HEK293 (cell line): Measurements from ENCODE around the gene AARS2.

ENCODE experiments used
- CTCF ChIA-PET: fragments of 350-600 bp; formaldehyde crosslinking; extraction: SDS; loops from one replicate; lab custom pipeline; 2021; ENCODE audit warnings: antibody characterized with exemption; lab: Yijun Ruan, JAX
- POLR2A ChIA-PET: fragments of 300-600 bp; formaldehyde crosslinking; extraction: SDS; loops from one replicate; lab custom pipeline; 2020; ENCODE audit warnings: antibody characterized with exemption, inconsistent platforms; lab: Yijun Ruan, JAX
- H3K27ac ChIP-seq: fragments of 200-500 bp; sonication (Bioruptor generic); 2 replicates; pipeline ENCODE4 v1.5.1; 2014; ENCODE audit warnings: low read depth, low read length, control low read depth, inconsistent platforms; ENCODE audit errors: extremely low read depth
- H3K36me3 ChIP-seq, 2 experiments: fragments of 200-500 bp in 1 of 2; sonication (Bioruptor generic) in 1 of 2; 1 replicate in 1 of 2; 2 replicates in 1 of 2; pipeline ENCODE4 v1.5.1; 2014 to 2017; ENCODE audit warnings: inconsistent platforms in 2 of 2, low read length in 2 of 2; ENCODE audit not compliant: control insufficient read depth in 2 of 2, insufficient read depth in 1 of 2
- H3K4me1 ChIP-seq: fragments of 200-500 bp; sonication (Bioruptor generic); 2 replicates; pipeline ENCODE4 v1.5.1; 2014; ENCODE audit warnings: mild to moderate bottlenecking, low read length, inconsistent platforms; ENCODE audit not compliant: control insufficient read depth, insufficient read depth
- H3K4me3 ChIP-seq: 2 replicates; pipeline ENCODE4 v1.5.1; 2011; ENCODE audit warnings: low read depth, mild to moderate bottlenecking, control low read depth, low read length, moderate library complexity
- H3K9me3 ChIP-seq: fragments of 200-500 bp; sonication (Bioruptor generic); 2 replicates; pipeline ENCODE4 v1.5.1; 2014; ENCODE audit warnings: low read depth, low read length, inconsistent platforms; ENCODE audit not compliant: control insufficient read depth, insufficient read depth
- EGR2 ChIP-seq: fragments of 450-650 bp; formaldehyde crosslinking; IDR thresholded peaks from 2 replicates; pipeline ENCODE4 v1.5.1; 2016; ENCODE audit warnings: low read depth, missing biosample characterization, missing genetic modification characterization
- KLF8 ChIP-seq: fragments of 450-650 bp; formaldehyde crosslinking; IDR thresholded peaks from 2 replicates; pipeline ENCODE4 v1.5.1; 2016; ENCODE audit warnings: missing biosample characterization, missing genetic modification characterization
- OSR2 ChIP-seq: fragments of 450-650 bp; formaldehyde crosslinking; IDR thresholded peaks from 2 replicates; pipeline ENCODE4 v1.5.1; 2016; ENCODE audit warnings: missing biosample characterization, missing genetic modification characterization
- ZBTB48 ChIP-seq: fragments of 450-650 bp; formaldehyde crosslinking; IDR thresholded peaks from 2 replicates; pipeline ENCODE4 v1.5.1; 2016; ENCODE audit warnings: missing biosample characterization, missing genetic modification characterization
- ZNF140 ChIP-seq: fragments of 450-650 bp; formaldehyde crosslinking; IDR thresholded peaks from 2 replicates; pipeline ENCODE4 v1.5.1; 2016; ENCODE audit warnings: missing biosample characterization, missing genetic modification characterization
- ZNF19 ChIP-seq: fragments of 450-650 bp; formaldehyde crosslinking; IDR thresholded peaks from 2 replicates; pipeline ENCODE4; 2016; ENCODE audit warnings: missing biosample characterization, missing genetic modification characterization, low read depth
- ZNF239 ChIP-seq: fragments of 450-650 bp; formaldehyde crosslinking; IDR thresholded peaks from 2 replicates; pipeline ENCODE4 v1.5.1; 2016; ENCODE audit warnings: missing biosample characterization, missing genetic modification characterization
- ZNF37A ChIP-seq: fragments of 450-650 bp; IDR thresholded peaks from 2 replicates; pipeline ENCODE4 v1.5.1; 2018; ENCODE audit warnings: missing biosample characterization, missing genetic modification characterization
- ZNF549 ChIP-seq: fragments of 450-650 bp; IDR thresholded peaks from 2 replicates; pipeline ENCODE4 v1.5.1; 2018; ENCODE audit warnings: missing biosample characterization, missing genetic modification characterization, mild to moderate bottlenecking, inconsistent platforms, moderate library complexity
- ZNF561 ChIP-seq: fragments of 450-650 bp; IDR thresholded peaks from 2 replicates; pipeline ENCODE4 v1.5.1; 2018; ENCODE audit warnings: missing biosample characterization, missing genetic modification characterization, borderline replicate concordance
- ZNF610 ChIP-seq: fragments of 450-650 bp; formaldehyde crosslinking; IDR thresholded peaks from 2 replicates; pipeline ENCODE4 v1.5.1; 2016; ENCODE audit warnings: missing biosample characterization, missing genetic modification characterization, borderline replicate concordance
- ZNF664 ChIP-seq: fragments of 450-650 bp; formaldehyde crosslinking; IDR thresholded peaks from 2 replicates; pipeline ENCODE4 v1.5.1; 2016; ENCODE audit warnings: missing biosample characterization, missing genetic modification characterization
- ZNF707 ChIP-seq: fragments of 450-650 bp; formaldehyde crosslinking; IDR thresholded peaks from 2 replicates; pipeline ENCODE4 v1.5.1; 2016; ENCODE audit warnings: missing biosample characterization, missing genetic modification characterization
- ZNF791 ChIP-seq: fragments of 450-650 bp; formaldehyde crosslinking; IDR thresholded peaks from 2 replicates; pipeline ENCODE4 v1.5.1; 2016; ENCODE audit warnings: missing biosample characterization, missing genetic modification characterization
- TF ChIP-seq, protein P1 (sequence below): fragments of 450-650 bp; formaldehyde crosslinking; IDR thresholded peaks from 2 replicates; pipeline ENCODE4 v1.5.1; 2016; ENCODE audit warnings: missing biosample characterization, missing genetic modification characterization
- TF ChIP-seq, protein P2 (sequence below): fragments of 450-650 bp; formaldehyde crosslinking; IDR thresholded peaks from 2 replicates; pipeline ENCODE4 v1.5.1; 2016; ENCODE audit warnings: missing biosample characterization, missing genetic modification characterization
- TF ChIP-seq, protein P3 (sequence below): fragments of 450-650 bp; formaldehyde crosslinking; IDR thresholded peaks from 2 replicates; pipeline ENCODE4 v1.5.1; 2016; ENCODE audit warnings: missing biosample characterization, missing genetic modification characterization
- TF ChIP-seq, protein P4 (sequence below): fragments of 450-650 bp; formaldehyde crosslinking; IDR thresholded peaks from 2 replicates; pipeline ENCODE4 v1.5.1; 2017; ENCODE audit warnings: missing biosample characterization, missing genetic modification characterization
- TF ChIP-seq, protein P5 (sequence below): fragments of 450-650 bp; formaldehyde crosslinking; IDR thresholded peaks from 2 replicates; pipeline ENCODE4 v1.5.1; 2016; ENCODE audit warnings: missing biosample characterization, missing genetic modification characterization, borderline replicate concordance

Gene AARS2

DNA sequence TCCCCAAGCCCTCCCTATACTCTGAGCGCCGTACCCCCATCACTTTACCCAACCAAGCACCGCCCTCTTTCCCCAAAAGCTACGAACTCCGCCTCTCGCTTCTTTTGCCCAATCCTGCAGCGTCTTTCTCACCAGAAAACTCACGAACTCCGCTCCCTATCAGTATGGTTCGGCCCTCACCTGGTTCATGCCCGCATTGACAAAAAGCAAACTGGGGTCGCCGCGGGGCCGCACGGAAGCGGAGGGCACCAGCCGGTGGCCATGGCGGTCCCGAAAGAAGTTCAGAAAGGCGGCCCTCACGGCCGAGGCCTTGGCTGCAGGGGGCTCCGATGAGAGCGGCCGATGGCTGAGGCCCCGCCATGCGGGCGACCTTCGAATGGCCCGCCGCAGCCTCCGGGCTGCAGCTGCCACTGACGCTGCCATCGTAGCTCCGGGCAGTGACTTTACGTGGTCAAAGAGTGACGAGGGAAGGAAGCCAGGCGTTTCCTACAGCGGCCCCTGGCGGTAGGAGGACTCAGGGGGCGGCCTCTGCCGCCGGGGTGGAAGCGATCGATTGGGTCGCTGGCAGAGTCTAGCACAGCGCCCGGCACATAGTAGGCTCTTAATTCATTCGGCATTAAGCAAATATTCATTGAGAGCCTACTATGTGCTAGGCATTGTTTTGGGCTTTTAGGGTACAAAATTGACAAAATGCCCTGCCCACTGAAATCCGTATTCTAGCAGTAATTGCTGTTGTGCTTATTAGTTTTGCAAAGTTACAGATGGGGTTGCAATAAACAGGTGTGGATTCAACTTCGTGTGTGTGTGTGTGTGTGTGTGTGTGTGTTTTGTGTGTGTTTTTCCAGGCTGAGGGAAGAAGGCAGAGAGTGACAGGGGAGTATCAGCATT lies at the start of gene AARS2 (continued):
- TF ChIP-seq, protein P1, sequence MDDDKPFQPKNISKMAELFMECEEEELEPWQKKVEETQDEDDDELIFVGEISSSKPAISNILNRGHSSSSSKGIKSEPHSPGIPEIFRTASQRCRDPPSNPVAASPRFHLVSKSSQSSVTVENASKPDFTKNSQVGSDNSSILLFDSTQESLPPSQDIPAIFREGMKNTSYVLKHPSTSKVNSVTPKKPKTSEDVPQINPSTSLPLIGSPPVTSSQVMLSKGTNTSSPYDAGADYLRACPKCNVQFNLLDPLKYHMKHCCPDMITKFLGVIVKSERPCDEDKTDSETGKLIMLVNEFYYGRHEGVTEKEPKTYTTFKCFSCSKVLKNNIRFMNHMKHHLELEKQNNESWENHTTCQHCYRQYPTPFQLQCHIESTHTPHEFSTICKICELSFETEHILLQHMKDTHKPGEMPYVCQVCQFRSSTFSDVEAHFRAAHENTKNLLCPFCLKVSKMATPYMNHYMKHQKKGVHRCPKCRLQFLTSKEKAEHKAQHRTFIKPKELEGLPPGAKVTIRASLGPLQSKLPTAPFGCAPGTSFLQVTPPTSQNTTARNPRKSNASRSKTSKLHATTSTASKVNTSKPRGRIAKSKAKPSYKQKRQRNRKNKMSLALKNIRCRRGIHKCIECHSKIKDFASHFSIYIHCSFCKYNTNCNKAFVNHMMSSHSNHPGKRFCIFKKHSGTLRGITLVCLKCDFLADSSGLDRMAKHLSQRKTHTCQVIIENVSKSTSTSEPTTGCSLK (tag by site-specific recombination): no peak
- TF ChIP-seq, protein P2, sequence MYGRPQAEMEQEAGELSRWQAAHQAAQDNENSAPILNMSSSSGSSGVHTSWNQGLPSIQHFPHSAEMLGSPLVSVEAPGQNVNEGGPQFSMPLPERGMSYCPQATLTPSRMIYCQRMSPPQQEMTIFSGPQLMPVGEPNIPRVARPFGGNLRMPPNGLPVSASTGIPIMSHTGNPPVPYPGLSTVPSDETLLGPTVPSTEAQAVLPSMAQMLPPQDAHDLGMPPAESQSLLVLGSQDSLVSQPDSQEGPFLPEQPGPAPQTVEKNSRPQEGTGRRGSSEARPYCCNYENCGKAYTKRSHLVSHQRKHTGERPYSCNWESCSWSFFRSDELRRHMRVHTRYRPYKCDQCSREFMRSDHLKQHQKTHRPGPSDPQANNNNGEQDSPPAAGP (tag by site-specific recombination): peak; percentile 90
- peak; percentile 46 for TF ChIP-seq ZNF664 (tag by site-specific recombination)
- no peak for TF ChIP-seq ZNF140 (tag by site-specific recombination)
- peak; percentile 98 for TF ChIP-seq ZNF561 (tag by site-specific recombination)

DNA sequence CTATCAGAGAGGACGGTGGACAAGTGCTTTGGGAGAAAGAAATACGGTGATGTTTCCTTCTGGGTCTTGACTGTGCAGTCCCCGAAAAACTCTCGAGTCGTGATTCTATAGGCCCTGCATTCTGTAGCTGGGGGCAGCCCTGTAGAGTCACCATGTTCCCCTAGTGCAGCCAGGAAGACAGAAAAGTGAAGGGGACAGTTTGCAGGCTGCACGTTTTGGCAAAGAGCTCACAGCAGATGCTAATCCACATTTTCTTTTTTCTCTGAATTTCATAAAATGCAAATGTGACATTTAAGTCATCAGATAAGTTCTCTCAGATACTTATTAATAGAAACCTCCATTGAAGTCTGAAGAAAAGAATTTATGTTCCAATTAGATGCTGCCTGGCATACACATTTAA lies 48.8 kb upstream of the AARS2 start:
- no peaks in the 10 kb centered on the region for H3K36me3 ChIP-seq
- no peaks in the 10 kb centered on the region for H3K9me3 ChIP-seq
- H3K27ac ChIP-seq: no peak overlapping the region
- ChIA-PET POLR2A (no interaction called here), CTCF (interaction anchor here (0.6 kb wide), 1 partner anchor 70 kb away, joined by 3 read pairs; no protein-coding TSS in a partner anchor)
- TF ChIP-seq OSR2 (tag by site-specific recombination): no peak
- TF ChIP-seq ZNF791: no peak
- no peak for TF ChIP-seq ZNF707 (tag by site-specific recombination)
- no peak for TF ChIP-seq EGR2
- TF ChIP-seq ZBTB48 (tag by site-specific recombination): no peak
- TF ChIP-seq ZNF239: no peak
- no peak for TF ChIP-seq KLF8 (tag by site-specific recombination)
- no peak for TF ChIP-seq ZNF610 (tag by site-specific recombination)
- TF ChIP-seq ZNF19 (tag by site-specific recombination): no peak
- no peak for TF ChIP-seq ZNF37A
- TF ChIP-seq, protein P3, sequence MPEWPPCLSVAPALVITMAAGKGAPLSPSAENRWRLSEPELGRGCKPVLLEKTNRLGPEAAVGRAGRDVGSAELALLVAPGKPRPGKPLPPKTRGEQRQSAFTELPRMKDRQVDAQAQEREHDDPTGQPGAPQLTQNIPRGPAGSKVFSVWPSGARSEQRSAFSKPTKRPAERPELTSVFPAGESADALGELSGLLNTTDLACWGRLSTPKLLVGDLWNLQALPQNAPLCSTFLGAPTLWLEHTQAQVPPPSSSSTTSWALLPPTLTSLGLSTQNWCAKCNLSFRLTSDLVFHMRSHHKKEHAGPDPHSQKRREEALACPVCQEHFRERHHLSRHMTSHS (tag by site-specific recombination): no peak
- H3K4me1 ChIP-seq: no peaks in the 10 kb centered on the region
- no peak overlapping the region for H3K4me3 ChIP-seq

DNA sequence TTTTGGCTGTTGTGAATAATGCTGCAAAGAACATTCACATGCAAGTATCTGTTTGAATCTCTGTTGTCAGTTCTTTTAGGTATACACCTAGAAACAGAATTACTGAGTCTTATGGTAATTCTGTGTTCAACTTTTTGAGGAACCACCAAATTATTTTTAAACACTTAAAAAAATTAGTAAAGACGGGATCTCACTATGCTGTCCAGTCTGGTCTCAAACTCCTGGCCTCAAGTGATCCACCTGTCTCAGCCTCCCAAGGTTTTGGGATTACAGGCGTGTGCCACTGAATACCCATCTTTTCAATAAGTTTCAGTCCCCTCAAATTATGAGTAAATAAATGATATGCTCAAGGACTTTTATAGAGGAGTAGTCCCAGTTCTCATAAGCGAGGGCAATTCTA lies 46.8 kb upstream of the AARS2 start:
- no peaks in the 10 kb centered on the region for H3K9me3 ChIP-seq
- ChIA-PET POLR2A (no interaction called here), CTCF (interaction anchor here (0.7 kb wide), 1 partner anchor 1289 kb away, joined by 6 read pairs; no protein-coding TSS in a partner anchor)
- no peaks in the 10 kb centered on the region for H3K36me3 ChIP-seq
- no peaks in the 10 kb centered on the region for H3K4me1 ChIP-seq
- H3K27ac ChIP-seq: no peak overlapping the region
- no peak for TF ChIP-seq ZNF37A
- H3K4me3 ChIP-seq: no peak overlapping the region

DNA sequence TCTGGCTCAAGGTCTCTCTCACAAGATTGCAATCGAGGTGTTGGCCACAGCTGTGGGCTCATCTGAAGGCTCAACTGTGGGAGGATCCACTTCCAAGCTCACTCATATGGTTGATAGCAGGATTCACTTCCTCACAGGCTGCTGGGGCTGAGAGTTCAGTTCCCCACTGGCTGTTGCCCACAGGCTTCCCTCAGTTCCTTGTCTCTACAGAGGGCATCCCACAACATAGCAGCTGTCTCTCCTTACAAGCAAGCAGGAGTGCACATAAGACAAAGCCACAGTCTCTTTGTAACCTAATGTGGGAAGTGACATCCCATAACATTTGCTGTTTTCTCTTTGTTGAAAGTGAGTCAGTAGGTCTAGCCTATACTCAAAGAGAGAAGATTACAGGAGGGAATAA lies 43.3 kb upstream of the AARS2 start:
- Histone ChIP-seq H3K4me1 (peaks cover 3% of the 10 kb centered on the region; the same call in 1 of the 2 replicates), H3K27ac (no peak overlapping the region), H3K4me3 (no peak overlapping the region), H3K9me3 (no peaks in the 10 kb centered on the region), H3K36me3 (no peaks in the 10 kb centered on the region)
- POLR2A ChIA-PET: no interaction called here
- CTCF ChIA-PET: interaction anchor here (0.6 to 0.8 kb wide), 2 partner anchors 41 to 110 kb away, joined by 3 to 4 read pairs; no protein-coding TSS in a partner anchor
- TF ChIP-seq, protein P4, sequence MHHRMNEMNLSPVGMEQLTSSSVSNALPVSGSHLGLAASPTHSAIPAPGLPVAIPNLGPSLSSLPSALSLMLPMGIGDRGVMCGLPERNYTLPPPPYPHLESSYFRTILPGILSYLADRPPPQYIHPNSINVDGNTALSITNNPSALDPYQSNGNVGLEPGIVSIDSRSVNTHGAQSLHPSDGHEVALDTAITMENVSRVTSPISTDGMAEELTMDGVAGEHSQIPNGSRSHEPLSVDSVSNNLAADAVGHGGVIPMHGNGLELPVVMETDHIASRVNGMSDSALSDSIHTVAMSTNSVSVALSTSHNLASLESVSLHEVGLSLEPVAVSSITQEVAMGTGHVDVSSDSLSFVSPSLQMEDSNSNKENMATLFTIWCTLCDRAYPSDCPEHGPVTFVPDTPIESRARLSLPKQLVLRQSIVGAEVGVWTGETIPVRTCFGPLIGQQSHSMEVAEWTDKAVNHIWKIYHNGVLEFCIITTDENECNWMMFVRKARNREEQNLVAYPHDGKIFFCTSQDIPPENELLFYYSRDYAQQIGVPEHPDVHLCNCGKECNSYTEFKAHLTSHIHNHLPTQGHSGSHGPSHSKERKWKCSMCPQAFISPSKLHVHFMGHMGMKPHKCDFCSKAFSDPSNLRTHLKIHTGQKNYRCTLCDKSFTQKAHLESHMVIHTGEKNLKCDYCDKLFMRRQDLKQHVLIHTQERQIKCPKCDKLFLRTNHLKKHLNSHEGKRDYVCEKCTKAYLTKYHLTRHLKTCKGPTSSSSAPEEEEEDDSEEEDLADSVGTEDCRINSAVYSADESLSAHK (tag by site-specific recombination): no peak
- TF ChIP-seq, protein P5, sequence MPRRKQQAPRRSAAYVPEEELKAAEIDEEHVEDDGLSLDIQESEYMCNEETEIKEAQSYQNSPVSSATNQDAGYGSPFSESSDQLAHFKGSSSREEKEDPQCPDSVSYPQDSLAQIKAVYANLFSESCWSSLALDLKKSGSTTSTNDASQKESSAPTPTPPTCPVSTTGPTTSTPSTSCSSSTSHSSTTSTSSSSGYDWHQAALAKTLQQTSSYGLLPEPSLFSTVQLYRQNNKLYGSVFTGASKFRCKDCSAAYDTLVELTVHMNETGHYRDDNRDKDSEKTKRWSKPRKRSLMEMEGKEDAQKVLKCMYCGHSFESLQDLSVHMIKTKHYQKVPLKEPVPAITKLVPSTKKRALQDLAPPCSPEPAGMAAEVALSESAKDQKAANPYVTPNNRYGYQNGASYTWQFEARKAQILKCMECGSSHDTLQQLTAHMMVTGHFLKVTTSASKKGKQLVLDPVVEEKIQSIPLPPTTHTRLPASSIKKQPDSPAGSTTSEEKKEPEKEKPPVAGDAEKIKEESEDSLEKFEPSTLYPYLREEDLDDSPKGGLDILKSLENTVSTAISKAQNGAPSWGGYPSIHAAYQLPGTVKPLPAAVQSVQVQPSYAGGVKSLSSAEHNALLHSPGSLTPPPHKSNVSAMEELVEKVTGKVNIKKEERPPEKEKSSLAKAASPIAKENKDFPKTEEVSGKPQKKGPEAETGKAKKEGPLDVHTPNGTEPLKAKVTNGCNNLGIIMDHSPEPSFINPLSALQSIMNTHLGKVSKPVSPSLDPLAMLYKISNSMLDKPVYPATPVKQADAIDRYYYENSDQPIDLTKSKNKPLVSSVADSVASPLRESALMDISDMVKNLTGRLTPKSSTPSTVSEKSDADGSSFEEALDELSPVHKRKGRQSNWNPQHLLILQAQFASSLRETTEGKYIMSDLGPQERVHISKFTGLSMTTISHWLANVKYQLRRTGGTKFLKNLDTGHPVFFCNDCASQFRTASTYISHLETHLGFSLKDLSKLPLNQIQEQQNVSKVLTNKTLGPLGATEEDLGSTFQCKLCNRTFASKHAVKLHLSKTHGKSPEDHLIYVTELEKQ: no peak
- no peak for TF ChIP-seq ZNF549
